Caco-2 (cell line): ENCODE measurements around the gene HTR4. TPM values are rescaled to one million over a fixed set of nuclear protein-coding genes. Genes with fewer than 3 reads are reported as not detected.

Source experiments
- BruUV-seq: library from RNA; stranded (reverse); fragments of 400-500 nt; replicated peaks from 2 replicates; lab custom pipeline; 2021; lab: Mats Ljungman, UMichigan
- CTCF ChIA-PET: fragments of 300-600 bp; sonication (Branson Sonifier 250); formaldehyde crosslinking; loops from one replicate; lab custom pipeline; 2022; ENCODE audit warnings: antibody characterized with exemption; lab: Charles Lee
- POLR2A ChIA-PET: fragments of 300-600 bp; sonication (Branson Sonifier 250); formaldehyde crosslinking; loops from one replicate; lab custom pipeline; 2022; ENCODE audit warnings: antibody characterized with exemption; lab: Charles Lee
- DNase-seq, 2 experiments: peaks; one replicate each; pipeline versions ENCODE4 v3.0.0 to v3.0.0-alpha.2; 2020 to 2022
- H3K27me3 ChIP-seq: replicated peaks from 2 replicates; pipeline ENCODE4 v1.6.0; 2011; ENCODE audit warnings: low read length; ENCODE audit not compliant: control insufficient read depth, insufficient read depth
- H3K36me3 ChIP-seq: 2 replicates; pipeline ENCODE4 v1.5.1; 2011; ENCODE audit warnings: low read length; ENCODE audit not compliant: control insufficient read depth, insufficient read depth
- H3K4me1 ChIP-seq: fragments of 250-450 bp; sonication (Bioruptor Pico); 2 replicates; pipeline ENCODE4 v1.5.1; 2020; ENCODE audit warnings: mild to moderate bottlenecking
- H3K4me3 ChIP-seq: 2 replicates; pipeline ENCODE4 v1.5.1; 2011; ENCODE audit warnings: low read depth, mild to moderate bottlenecking, control low read depth, low read length
- H3K9me3 ChIP-seq: fragments of 250-450 bp; sonication (Bioruptor Pico); 2 replicates; pipeline ENCODE4 v1.5.1; 2020; ENCODE audit warnings: mild to moderate bottlenecking, moderate library complexity
- H3K27ac Mint-ChIP-seq: one replicate; pipeline ENCODE4 v1.8.0; 2022; ENCODE audit warnings: mixed read lengths; ENCODE audit not compliant: unreplicated experiment
- H3K27me3 Mint-ChIP-seq: one replicate; pipeline ENCODE4 v1.8.0; 2022; ENCODE audit warnings: mixed read lengths; ENCODE audit not compliant: insufficient read depth, unreplicated experiment
- H3K36me3 Mint-ChIP-seq: one replicate; pipeline ENCODE4 v1.8.0; 2022; ENCODE audit warnings: mild to moderate bottlenecking, mixed read lengths; ENCODE audit not compliant: insufficient read depth, unreplicated experiment
- H3K4me1 Mint-ChIP-seq: one replicate; pipeline ENCODE4 v1.8.0; 2022; ENCODE audit warnings: low read depth, mixed read lengths; ENCODE audit not compliant: unreplicated experiment
- H3K4me3 Mint-ChIP-seq: one replicate; pipeline ENCODE4 v1.8.0; 2022; ENCODE audit warnings: mild to moderate bottlenecking, moderate library complexity, mixed read lengths; ENCODE audit not compliant: unreplicated experiment
- H3K9me3 Mint-ChIP-seq: one replicate; pipeline ENCODE4 v1.8.0; 2022; ENCODE audit warnings: mixed read lengths; ENCODE audit not compliant: unreplicated experiment
- intact Hi-C: fragments of 100-400 bp; cut with micrococcal nuclease; formaldehyde crosslinking; loops from one replicate; pipeline ENCODE4 v1.10.0; 2022; ENCODE audit not compliant: unreplicated experiment
- total RNA-seq: library from RNA; stranded (reverse); gene quantifications from 2 replicates; pipeline ENCODE4 v1.2.3, GENCODE V29; 2022
- TF ChIP-seq, protein P1 (sequence below), 2 experiments: fragments of 200-600 bp in 1 of 2; IDR thresholded peaks; 1 replicate in 1 of 2; 2 replicates in 1 of 2; pipeline versions ENCODE4 v1.5.1 to v1.8.0; 2011 to 2022; ENCODE audit warnings: antibody characterized with exemption in 1 of 2, control low read depth in 1 of 2, inconsistent platforms in 1 of 2, low read depth in 1 of 2, low read length in 1 of 2, mild to moderate bottlenecking in 1 of 2, moderate library complexity in 1 of 2; ENCODE audit not compliant: insufficient read depth in 1 of 2, severe bottlenecking in 1 of 2, unreplicated experiment in 1 of 2

The HTR4 gene
- total RNA-seq, 1 experiment from 2014 or later = not detected

DNA sequence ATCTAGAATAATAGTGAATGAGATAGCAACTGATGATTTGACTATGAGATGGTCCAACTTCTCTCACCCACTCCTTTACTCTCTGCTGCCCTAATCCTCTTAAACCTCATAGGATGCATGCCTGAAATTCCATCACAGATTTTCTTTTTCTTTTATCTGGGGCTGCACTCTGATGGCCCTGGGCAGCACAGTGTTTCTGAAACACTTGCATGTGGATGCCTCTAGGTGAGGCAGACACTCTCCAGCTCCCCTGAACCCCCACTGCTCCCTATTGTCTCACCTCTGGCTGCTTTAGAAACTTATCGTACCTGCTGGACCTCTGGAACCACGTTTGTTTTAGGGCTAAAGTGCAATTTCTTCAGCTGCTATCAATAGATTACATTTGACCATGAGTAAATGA lies 67.5 kb downstream of the HTR4 start:
- Histone ChIP-seq H3K9me3 (no peaks in the 10 kb centered on the region), H3K4me3 (no peak overlapping the region), H3K27me3 (no peaks in the 10 kb centered on the region), H3K4me1 (peaks cover 5% of the 10 kb centered on the region), H3K36me3 (no peaks in the 10 kb centered on the region)
- BruUV-seq = no TSS peak
- Mint-ChIP-seq H3K27me3 (no peaks in the 10 kb centered on the region), H3K4me3 (no peak overlapping the region), H3K27ac (no peak overlapping the region), H3K36me3 (no peaks in the 10 kb centered on the region), H3K4me1 (peaks cover 8% of the 10 kb centered on the region), H3K9me3 (no peaks in the 10 kb centered on the region)
- DNase-seq = no peak
- intact Hi-C loops = loop anchor here (5.0 kb wide), 1 partner anchor 144 kb away; no protein-coding TSS in a partner anchor
- TF ChIP-seq, protein P1, sequence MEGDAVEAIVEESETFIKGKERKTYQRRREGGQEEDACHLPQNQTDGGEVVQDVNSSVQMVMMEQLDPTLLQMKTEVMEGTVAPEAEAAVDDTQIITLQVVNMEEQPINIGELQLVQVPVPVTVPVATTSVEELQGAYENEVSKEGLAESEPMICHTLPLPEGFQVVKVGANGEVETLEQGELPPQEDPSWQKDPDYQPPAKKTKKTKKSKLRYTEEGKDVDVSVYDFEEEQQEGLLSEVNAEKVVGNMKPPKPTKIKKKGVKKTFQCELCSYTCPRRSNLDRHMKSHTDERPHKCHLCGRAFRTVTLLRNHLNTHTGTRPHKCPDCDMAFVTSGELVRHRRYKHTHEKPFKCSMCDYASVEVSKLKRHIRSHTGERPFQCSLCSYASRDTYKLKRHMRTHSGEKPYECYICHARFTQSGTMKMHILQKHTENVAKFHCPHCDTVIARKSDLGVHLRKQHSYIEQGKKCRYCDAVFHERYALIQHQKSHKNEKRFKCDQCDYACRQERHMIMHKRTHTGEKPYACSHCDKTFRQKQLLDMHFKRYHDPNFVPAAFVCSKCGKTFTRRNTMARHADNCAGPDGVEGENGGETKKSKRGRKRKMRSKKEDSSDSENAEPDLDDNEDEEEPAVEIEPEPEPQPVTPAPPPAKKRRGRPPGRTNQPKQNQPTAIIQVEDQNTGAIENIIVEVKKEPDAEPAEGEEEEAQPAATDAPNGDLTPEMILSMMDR (IDR thresholded peaks at IDR 0.05; ENCODE audit: insufficient read depth in 1 of 2, low read depth in 1 of 2, low read length in 1 of 2, severe bottlenecking in 1 of 2, unreplicated experiment in 1 of 2) = no peak
- CTCF ChIA-PET = no interaction called here
- POLR2A ChIA-PET = no interaction called here

DNA sequence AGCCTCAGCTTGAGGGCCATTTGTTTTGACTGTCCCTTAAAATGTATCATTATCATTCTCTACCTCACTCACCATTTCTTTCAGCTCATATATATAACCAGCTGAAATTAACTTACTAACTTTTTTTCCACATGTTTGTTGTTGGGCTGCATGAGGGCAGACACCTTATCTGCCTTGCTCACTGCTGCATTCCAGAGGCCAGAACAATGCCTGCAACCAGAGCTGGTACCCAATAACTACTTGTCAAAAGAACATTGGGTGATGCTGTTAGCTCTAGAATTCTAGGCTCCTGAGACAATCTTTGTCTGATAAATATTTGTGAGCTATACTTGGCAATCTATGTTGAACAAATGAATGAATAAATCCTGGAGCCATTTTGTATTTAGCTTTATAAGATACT lies 68.3 kb downstream of the HTR4 start:
- H3K9me3 ChIP-seq = no peaks in the 10 kb centered on the region
- intact Hi-C loops = loop anchor here (5.0 kb wide), 1 partner anchor 144 kb away; no protein-coding TSS in a partner anchor
- Mint-ChIP-seq H3K27me3 (peaks cover under 1% of the 10 kb centered on the region), H3K4me3 (no peak overlapping the region), H3K36me3 (no peaks in the 10 kb centered on the region), H3K27ac (no peak overlapping the region), H3K4me1 (peaks cover 8% of the 10 kb centered on the region), H3K9me3 (no peaks in the 10 kb centered on the region)
- BruUV-seq = no TSS peak
- H3K4me3 ChIP-seq = no peak overlapping the region
- no peak for DNase-seq
- ChIA-PET POLR2A (no interaction called here), CTCF (interaction anchor here (0.6 to 1.0 kb wide), 2 partner anchors 145 to 187 kb away, joined by 3 to 4 read pairs; no protein-coding TSS in a partner anchor)
- no peaks in the 10 kb centered on the region for H3K36me3 ChIP-seq
- no peaks in the 10 kb centered on the region for H3K27me3 ChIP-seq
- TF ChIP-seq, protein P1 (IDR thresholded peaks at IDR 0.05; ENCODE audit: insufficient read depth in 1 of 2, low read depth in 1 of 2, low read length in 1 of 2, severe bottlenecking in 1 of 2, unreplicated experiment in 1 of 2) = peak in 1 of 2 experiments; percentile 13
- H3K4me1 ChIP-seq = peaks cover 5% of the 10 kb centered on the region

DNA sequence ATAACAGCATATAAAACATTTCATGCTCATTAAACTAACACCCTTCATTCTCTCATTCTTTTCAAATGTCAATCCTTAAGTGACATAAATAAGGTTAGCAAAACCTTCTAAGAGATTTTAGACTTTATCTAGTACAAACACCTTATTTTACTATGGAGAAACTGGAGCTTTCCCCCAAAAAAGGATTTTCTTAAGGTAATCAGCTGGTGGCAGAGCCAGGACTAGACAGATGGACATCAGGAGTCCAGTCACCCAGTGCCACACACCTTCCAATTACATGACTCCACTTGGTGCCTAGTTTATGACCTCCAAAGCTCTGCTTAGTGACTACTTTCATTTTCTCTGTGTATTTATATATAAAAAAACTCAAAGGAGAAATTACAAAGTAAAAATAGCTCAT lies 70.2 kb downstream of the HTR4 start:
- CTCF ChIA-PET = no interaction called here
- H3K27ac Mint-ChIP-seq = no peak overlapping the region
- POLR2A ChIA-PET = no interaction called here
- no peak overlapping the region for H3K4me3 ChIP-seq
- no peaks in the 10 kb centered on the region for H3K9me3 Mint-ChIP-seq
- H3K27me3 Mint-ChIP-seq = peaks cover 2% of the 10 kb centered on the region
- no peaks in the 10 kb centered on the region for H3K36me3 ChIP-seq
- H3K4me1 ChIP-seq = peaks cover 5% of the 10 kb centered on the region
- intact Hi-C loops = no loop called here
- H3K27me3 ChIP-seq = no peaks in the 10 kb centered on the region
- H3K4me1 Mint-ChIP-seq = peaks cover 8% of the 10 kb centered on the region
- TF ChIP-seq, protein P1 (IDR thresholded peaks at IDR 0.05; ENCODE audit: insufficient read depth in 1 of 2, low read depth in 1 of 2, low read length in 1 of 2, severe bottlenecking in 1 of 2, unreplicated experiment in 1 of 2) = no peak
- H3K4me3 Mint-ChIP-seq = no peak overlapping the region
- H3K9me3 ChIP-seq = no peaks in the 10 kb centered on the region
- no peak for DNase-seq
- BruUV-seq = no TSS peak
- H3K36me3 Mint-ChIP-seq = no peaks in the 10 kb centered on the region
